PC-3 (cell line): ENCODE results near the gene AGFG2.

Source experiments
- CTCF ChIP-seq: fragments of 300-600 bp; sonication (generic); conservative IDR thresholded peaks from 2 replicates; pipeline ENCODE4 v1.5.1; 2017; ENCODE audit warnings: antibody characterized with exemption, low read depth, mild to moderate bottlenecking, low read length
- EZH2 ChIP-seq: fragments of 300-600 bp; sonication (generic); IDR thresholded peaks from one replicate; pipeline ENCODE4 v1.6.1; 2017; ENCODE audit warnings: antibody characterized with exemption, mild to moderate bottlenecking, low read length; ENCODE audit not compliant: unreplicated experiment
- EZH2phosphoT487 ChIP-seq: fragments of 300-600 bp; sonication (generic); IDR thresholded peaks from 2 replicates; pipeline ENCODE4 v1.6.1; 2018; ENCODE audit warnings: mild to moderate bottlenecking, antibody characterized with exemption, low read length, borderline replicate concordance

- TF ChIP-seq EZH2: no peak
- no peak for TF ChIP-seq CTCF
- TF ChIP-seq EZH2phosphoT487: no peak
Observed at GRCh38 chr7:100556541-100556940, 17.5 kb downstream of the AGFG2 start.
